ENCODE measurements around the gene LY6G6F.

- TF ChIP-seq CREB1 (IDR thresholded peaks at IDR 0.05; ENCODE audit: low read depth) (no peak), USF1 (IDR thresholded peaks at IDR 0.05) (no peak)
Measured at GRCh38 chr6:31697555-31697954, 9.1 kb upstream of the LY6G6F start.

Measured in Ishikawa (cell line).